SK-N-MC (cell line): ENCODE results near the gene BHLHE40.

Experiments
- EZH2 ChIP-seq: fragments of 200-600 bp; sonication (generic); IDR thresholded peaks from one replicate; pipeline ENCODE4 v1.6.1; 2017; ENCODE audit warnings: antibody characterized with exemption
- FOXP2 ChIP-seq: optimal IDR thresholded peaks from 2 replicates; pipeline ENCODE3; 2011; ENCODE audit warnings: mild to moderate bottlenecking, moderate library complexity; ENCODE audit not compliant: insufficient read depth; ENCODE audit errors: extremely low read length, control extremely low read depth
- POLR2AphosphoS5 ChIP-seq: IDR thresholded peaks from 2 replicates; pipeline ENCODE4 v1.6.1; 2012; ENCODE audit warnings: mild to moderate bottlenecking, low read depth, low read length, borderline replicate concordance

DNA sequence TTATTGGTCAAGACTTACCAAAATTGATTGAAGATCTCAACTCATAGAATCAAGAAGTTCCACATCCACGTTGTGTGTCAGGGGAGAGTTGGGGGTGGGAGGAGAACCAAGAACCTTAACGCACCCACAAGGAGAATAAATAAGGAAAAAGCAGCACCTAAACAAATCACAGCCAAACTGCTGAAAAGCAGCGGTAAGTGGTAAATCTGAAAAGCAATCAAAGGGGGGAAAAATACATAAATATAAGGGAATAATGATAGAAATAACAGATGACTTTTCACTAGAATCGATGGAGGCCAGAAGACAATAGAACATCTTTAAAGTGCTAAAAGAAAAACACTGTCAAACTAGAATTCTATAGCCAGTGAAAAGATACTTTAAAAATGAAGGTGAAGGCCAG, 20.1 kb upstream of the BHLHE40 start:
- TF ChIP-seq EZH2 (no peak), POLR2AphosphoS5 (no peak), FOXP2 (no peak)
